A549 (cell line): ENCODE measurements around the gene TPRG1L. TPM values are rescaled to one million over a fixed set of nuclear protein-coding genes. Genes with fewer than 3 reads are reported as not detected.

Experiments
- ATAC-seq, 2 experiments: fragments of 200-7000 bp in 1 of 2; fragments of >200 bp in 1 of 2; cut with Nextera tagmentation in 1 of 2; cut with Tn5 transposase in 1 of 2; 3 replicates each; pipeline versions ENCODE4 v1.8.0 to v1.9.1; 2018 to 2020; ENCODE audit warnings: mild to moderate bottlenecking in 1 of 2, moderate library complexity in 1 of 2
- CTCF ChIA-PET: fragments of 300-600 bp; sonication (Branson Sonifier 250); formaldehyde crosslinking; extraction: SDS; loops from one replicate; lab custom pipeline; 2021; ENCODE audit warnings: antibody characterized with exemption, inconsistent platforms; lab: Yijun Ruan, JAX
- POLR2A ChIA-PET: fragments of 350-600 bp; formaldehyde crosslinking; extraction: SDS; loops from one replicate; lab custom pipeline; 2021; ENCODE audit warnings: antibody characterized with exemption, inconsistent platforms; lab: Yijun Ruan, JAX
- DNase-seq, 2 experiments: peaks; one replicate each; pipeline versions ENCODE4 v3.0.0 to v3.0.0-alpha.2; 2011 to 2016; ENCODE audit warnings: low read depth in 1 of 2, low spot score in 1 of 2
- FAIRE-seq: peaks from 2 replicates; lab custom pipeline; 2011; peaks lifted over from hg19 to GRCh38; lab: Jason Lieb, UNC
- H3K27ac ChIP-seq, 2 experiments: fragments of >200 bp; sonication (Bioruptor Twin); formaldehyde crosslinking; 3 replicates each; pipeline ENCODE4 v1.5.1; 2016 to 2017
- H3K4me1 ChIP-seq: fragments of >200 bp; sonication (Bioruptor Twin); formaldehyde crosslinking; 3 replicates; pipeline ENCODE4 v1.6.1; 2016
- H3K4me2 ChIP-seq: fragments of >200 bp; sonication (Bioruptor Twin); formaldehyde crosslinking; 3 replicates; pipeline ENCODE4 v1.6.1; 2016
- H3K4me3 ChIP-seq: fragments of >200 bp; sonication (Bioruptor Twin); formaldehyde crosslinking; 3 replicates; pipeline ENCODE4 v1.5.1; 2016
- H3K9me3 ChIP-seq: fragments of >200 bp; sonication (Bioruptor Twin); formaldehyde crosslinking; 3 replicates; pipeline ENCODE4 v1.6.1; 2016
- CHD4 ChIP-seq: fragments of 200-600 bp; sonication (generic); IDR thresholded peaks from 2 replicates; pipeline ENCODE4 v1.6.1; 2016; ENCODE audit warnings: antibody characterized with exemption, mild to moderate bottlenecking, borderline replicate concordance
- EHMT2 ChIP-seq: fragments of 200-600 bp; sonication (generic); IDR thresholded peaks from 2 replicates; pipeline ENCODE4 v1.6.1; 2016; ENCODE audit warnings: antibody characterized with exemption, low read depth, mild to moderate bottlenecking, moderate library complexity
- FOSB ChIP-seq: fragments of 250-450 bp; sonication (Bioruptor Pico); IDR thresholded peaks from 2 replicates; pipeline ENCODE4 v1.5.0; 2020; ENCODE audit warnings: mild to moderate bottlenecking, moderate library complexity
- JUNB ChIP-seq: fragments of >200 bp; sonication (Bioruptor Twin); formaldehyde crosslinking; IDR thresholded peaks from 2 replicates; pipeline ENCODE4 v1.6.1; 2016
- KDM1A ChIP-seq: fragments of 200-600 bp; sonication (generic); IDR thresholded peaks from 2 replicates; pipeline ENCODE4 v1.6.1; 2016; ENCODE audit warnings: low read depth, mild to moderate bottlenecking
- NFE2L2 ChIP-seq: fragments of 150-350 bp; conservative IDR thresholded peaks from 2 replicates; pipeline ENCODE4 v1.6.1; 2014; ENCODE audit warnings: low read length
- POLR2AphosphoS2 ChIP-seq: conservative IDR thresholded peaks from 2 replicates; pipeline ENCODE4 v1.6.1; 2012; ENCODE audit warnings: low read length, improper control_type of control experiment, inconsistent platforms
- RAD21 ChIP-seq, 2 experiments: fragments of >200 bp in 1 of 2; sonication (Bioruptor Twin) in 1 of 2; formaldehyde crosslinking in 1 of 2; IDR thresholded peaks in 1 of 2; conservative IDR thresholded peaks in 1 of 2; 2 replicates in 1 of 2; 3 replicates in 1 of 2; pipeline ENCODE4 v1.6.1; 2012 to 2018; ENCODE audit warnings: inconsistent platforms in 1 of 2
- RARB ChIP-seq: fragments of 250-450 bp; sonication (Bioruptor Pico); IDR thresholded peaks from 2 replicates; pipeline ENCODE4 v1.8.0; 2021; ENCODE audit warnings: mild to moderate bottlenecking, moderate library complexity
- SMC3 ChIP-seq: fragments of >200 bp; sonication (Bioruptor Twin); formaldehyde crosslinking; IDR thresholded peaks from 3 replicates; pipeline ENCODE4 v1.6.1; 2018; ENCODE audit warnings: inconsistent platforms
- TP53 ChIP-seq: fragments of 250-450 bp; sonication (Bioruptor Pico); IDR thresholded peaks from 2 replicates; pipeline ENCODE4 v1.5.0; 2021; ENCODE audit warnings: mild to moderate bottlenecking, moderate library complexity
- WGBS: methylation state at CpG from one replicate; pipeline ENCODE4 v1.1.6; 2017; ENCODE audit errors: missing lambda C conversion rate; 5-methylcytosine and 5-hydroxymethylcytosine counted together
- polyA plus RNA-seq, 4 experiments: library from polyadenylated mRNA; depleted of rRNA in 3 of 4; stranded (reverse); fragments of >200 nt; fragmentation: RNase III in 1 of 4; extraction: RNeasy Plus Mini Kit Qiagen cat#74134 plus additional on column Dnase treatment in 1 of 4; gene quantifications; 2 replicates in 3 of 4; 3 replicates in 1 of 4; pipeline ENCODE4 v1.2.3, GENCODE V29; 2011 to 2017
- TF ChIP-seq, protein P1 (sequence below): fragments of 450-650 bp; IDR thresholded peaks from 2 replicates; pipeline ENCODE4 v1.6.1; 2014; ENCODE audit warnings: antibody characterized with exemption
- TF ChIP-seq, protein P2 (sequence below): fragments of >200 bp; sonication (Bioruptor Twin); formaldehyde crosslinking; IDR thresholded peaks from 3 replicates; pipeline ENCODE4 v1.6.1; 2016
- TF ChIP-seq, protein P3 (sequence below): IDR thresholded peaks from 2 replicates; pipeline ENCODE4 v1.6.1; 2012; ENCODE audit warnings: low read depth, borderline replicate concordance
- TF ChIP-seq, protein P4 (sequence below): IDR thresholded peaks from 2 replicates; pipeline ENCODE4 v1.6.1; 2012
- TF ChIP-seq, protein P5 (sequence below): fragments of >200 bp; sonication (Bioruptor Twin); formaldehyde crosslinking; IDR thresholded peaks from 3 replicates; pipeline ENCODE4 v1.5.1; 2016

Gene TPRG1L
- polyA plus RNA-seq, 2 of the 4 experiments (the other 2 are of a cell fraction), result 13.1 to 20.1 TPM

DNA sequence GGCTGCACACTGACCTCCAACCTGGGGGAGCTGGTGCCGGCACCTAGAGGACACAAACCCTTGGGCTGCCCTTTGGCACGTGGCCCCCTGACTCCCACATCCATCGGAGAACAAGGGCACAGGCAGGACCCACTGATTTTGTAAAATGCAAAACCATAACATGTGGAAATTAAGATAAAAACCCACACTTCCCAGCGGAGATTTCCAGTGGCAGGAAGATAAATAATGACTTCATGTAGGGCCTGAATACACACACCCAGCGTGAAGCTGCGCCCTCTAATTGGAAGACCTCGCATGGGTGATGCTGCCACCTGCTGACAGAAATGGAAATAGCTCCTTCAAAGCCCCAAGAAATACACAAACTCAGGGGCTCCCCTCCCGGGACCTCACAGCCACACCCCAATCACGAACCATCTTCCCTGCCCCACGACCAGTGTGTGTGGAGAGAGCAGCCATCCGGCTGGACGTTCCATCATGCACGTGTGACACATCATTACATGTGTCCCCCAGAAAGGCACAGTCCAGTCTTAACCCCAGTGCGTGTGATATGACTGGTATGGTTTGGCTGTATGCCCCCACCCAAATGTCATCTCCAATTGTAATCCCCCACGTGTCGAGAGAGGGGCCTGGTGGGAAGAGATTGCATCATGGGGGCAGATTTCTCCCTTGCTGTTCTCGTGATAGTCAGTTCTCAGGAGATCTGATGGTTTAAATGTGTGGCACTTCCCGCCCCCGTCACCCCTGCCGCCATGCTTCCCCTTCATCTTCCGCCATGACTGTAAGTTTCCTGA, 5.7 kb upstream of the TPRG1L start:
- POLR2A ChIA-PET, result interaction anchor here (0.9 to 1.0 kb wide), 2 partner anchors 54 to 166 kb away, joined by 3 read pairs; no protein-coding TSS in a partner anchor

DNA sequence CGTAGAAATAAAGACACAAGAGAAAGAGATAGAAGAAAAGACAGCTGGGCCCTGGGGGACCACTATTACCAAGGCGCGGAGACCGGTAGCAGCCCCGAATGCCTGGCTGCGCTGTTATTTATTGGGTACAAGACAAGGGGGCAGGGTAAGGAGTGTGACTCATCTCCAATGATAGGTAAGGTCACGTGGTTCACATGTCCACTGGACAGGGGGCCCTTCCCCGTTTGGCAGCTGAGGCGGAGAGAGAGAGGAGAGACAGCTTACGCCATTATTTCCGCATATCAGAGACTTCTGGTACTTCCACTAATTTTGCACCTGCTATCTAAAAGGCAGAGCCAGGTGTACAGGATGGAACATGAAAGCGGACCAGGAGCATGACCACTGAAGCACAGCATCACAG, 4.1 kb upstream of the TPRG1L start:
- Histone ChIP-seq H3K27ac (no peak overlapping the region), H3K4me1 (peaks cover 6% of the 10 kb centered on the region; the same call in 1 of the 3 replicates), H3K9me3 (no peaks in the 10 kb centered on the region), H3K4me2 (no peak overlapping the region), H3K4me3 (no peak overlapping the region)
- WGBS, result 82% methylated on average over 12 of the region's 12 CpGs
- POLR2A ChIA-PET, result no interaction called here
- CTCF ChIA-PET, result interaction anchor here (0.9 to 7.0 kb wide), 24 partner anchors 9 to 168 kb away, joined by 3 to 102 read pairs (median 5); no protein-coding TSS in a partner anchor
- TF ChIP-seq TP53 (CRISPR knock-in tag), result no peak
- no peak for TF ChIP-seq KDM1A
- TF ChIP-seq RAD21 (conservative IDR thresholded peaks at IDR 0.05 in 1 of 2, IDR thresholded peaks at IDR 0.05 in 1 of 2), result no peak
- TF ChIP-seq POLR2AphosphoS2, result no peak
- TF ChIP-seq, protein P1, sequence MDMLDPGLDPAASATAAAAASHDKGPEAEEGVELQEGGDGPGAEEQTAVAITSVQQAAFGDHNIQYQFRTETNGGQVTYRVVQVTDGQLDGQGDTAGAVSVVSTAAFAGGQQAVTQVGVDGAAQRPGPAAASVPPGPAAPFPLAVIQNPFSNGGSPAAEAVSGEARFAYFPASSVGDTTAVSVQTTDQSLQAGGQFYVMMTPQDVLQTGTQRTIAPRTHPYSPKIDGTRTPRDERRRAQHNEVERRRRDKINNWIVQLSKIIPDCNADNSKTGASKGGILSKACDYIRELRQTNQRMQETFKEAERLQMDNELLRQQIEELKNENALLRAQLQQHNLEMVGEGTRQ, result no peak
- TF ChIP-seq, protein P2, sequence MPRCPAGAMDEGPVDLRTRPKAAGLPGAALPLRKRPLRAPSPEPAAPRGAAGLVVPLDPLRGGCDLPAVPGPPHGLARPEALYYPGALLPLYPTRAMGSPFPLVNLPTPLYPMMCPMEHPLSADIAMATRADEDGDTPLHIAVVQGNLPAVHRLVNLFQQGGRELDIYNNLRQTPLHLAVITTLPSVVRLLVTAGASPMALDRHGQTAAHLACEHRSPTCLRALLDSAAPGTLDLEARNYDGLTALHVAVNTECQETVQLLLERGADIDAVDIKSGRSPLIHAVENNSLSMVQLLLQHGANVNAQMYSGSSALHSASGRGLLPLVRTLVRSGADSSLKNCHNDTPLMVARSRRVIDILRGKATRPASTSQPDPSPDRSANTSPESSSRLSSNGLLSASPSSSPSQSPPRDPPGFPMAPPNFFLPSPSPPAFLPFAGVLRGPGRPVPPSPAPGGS, result no peak
- no peak for TF ChIP-seq FOSB (CRISPR knock-in tag)
- TF ChIP-seq EHMT2, result no peak
- ATAC-seq (no peak), FAIRE-seq (no peak), DNase-seq (no peak)

More for the DNA sequence above, 5.7 kb upstream of the TPRG1L start:
- H3K4me2 ChIP-seq, result no peak overlapping the region
- H3K27ac ChIP-seq, result no peak overlapping the region
- CTCF ChIA-PET, result interaction anchor here (0.6 to 7.0 kb wide), 32 partner anchors 10 to 167 kb away, joined by 3 to 102 read pairs (median 4); no protein-coding TSS in a partner anchor
- TF ChIP-seq NFE2L2 (no peak), JUNB (no peak), SMC3 (peak; percentile 59; the same call in 2 of the 3 replicates), RARB (CRISPR knock-in tag) (no peak), TP53 (CRISPR knock-in tag) (no peak), CHD4 (no peak), RAD21 (conservative IDR thresholded peaks at IDR 0.05 in 1 of 2, IDR thresholded peaks at IDR 0.05 in 1 of 2) (peak; percentile 52 to 63)
- TF ChIP-seq, protein P3, sequence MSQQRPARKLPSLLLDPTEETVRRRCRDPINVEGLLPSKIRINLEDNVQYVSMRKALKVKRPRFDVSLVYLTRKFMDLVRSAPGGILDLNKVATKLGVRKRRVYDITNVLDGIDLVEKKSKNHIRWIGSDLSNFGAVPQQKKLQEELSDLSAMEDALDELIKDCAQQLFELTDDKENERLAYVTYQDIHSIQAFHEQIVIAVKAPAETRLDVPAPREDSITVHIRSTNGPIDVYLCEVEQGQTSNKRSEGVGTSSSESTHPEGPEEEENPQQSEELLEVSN, result peak; percentile 29; the same call in 1 of the 2 replicates
- TF ChIP-seq, protein P4, sequence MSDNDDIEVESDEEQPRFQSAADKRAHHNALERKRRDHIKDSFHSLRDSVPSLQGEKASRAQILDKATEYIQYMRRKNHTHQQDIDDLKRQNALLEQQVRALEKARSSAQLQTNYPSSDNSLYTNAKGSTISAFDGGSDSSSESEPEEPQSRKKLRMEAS, result peak; percentile 51
- TF ChIP-seq, protein P5, sequence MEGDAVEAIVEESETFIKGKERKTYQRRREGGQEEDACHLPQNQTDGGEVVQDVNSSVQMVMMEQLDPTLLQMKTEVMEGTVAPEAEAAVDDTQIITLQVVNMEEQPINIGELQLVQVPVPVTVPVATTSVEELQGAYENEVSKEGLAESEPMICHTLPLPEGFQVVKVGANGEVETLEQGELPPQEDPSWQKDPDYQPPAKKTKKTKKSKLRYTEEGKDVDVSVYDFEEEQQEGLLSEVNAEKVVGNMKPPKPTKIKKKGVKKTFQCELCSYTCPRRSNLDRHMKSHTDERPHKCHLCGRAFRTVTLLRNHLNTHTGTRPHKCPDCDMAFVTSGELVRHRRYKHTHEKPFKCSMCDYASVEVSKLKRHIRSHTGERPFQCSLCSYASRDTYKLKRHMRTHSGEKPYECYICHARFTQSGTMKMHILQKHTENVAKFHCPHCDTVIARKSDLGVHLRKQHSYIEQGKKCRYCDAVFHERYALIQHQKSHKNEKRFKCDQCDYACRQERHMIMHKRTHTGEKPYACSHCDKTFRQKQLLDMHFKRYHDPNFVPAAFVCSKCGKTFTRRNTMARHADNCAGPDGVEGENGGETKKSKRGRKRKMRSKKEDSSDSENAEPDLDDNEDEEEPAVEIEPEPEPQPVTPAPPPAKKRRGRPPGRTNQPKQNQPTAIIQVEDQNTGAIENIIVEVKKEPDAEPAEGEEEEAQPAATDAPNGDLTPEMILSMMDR, result peak; percentile 62
- H3K4me3 ChIP-seq, result no peak overlapping the region
- no peaks in the 10 kb centered on the region for H3K9me3 ChIP-seq
- H3K4me1 ChIP-seq, result peaks cover 13% of the 10 kb centered on the region; the same call in 2 of the 3 replicates
- peak; percentile 61 to 72 for DNase-seq
- FAIRE-seq, result no peak
- WGBS, result 27% methylated on average over 19 of the region's 21 CpGs
- ATAC-seq, result peak; percentile 68 to 83
